Ovary (tissue), 3 donors: ENCODE data around the gene SLC12A3.

ENCODE experiments used
- CTCF ChIP-seq, 3 donors: fragments of 450-650 bp in 2 of 3; fragments of 200-600 bp in 1 of 3; IDR thresholded peaks; one replicate each; pipeline versions ENCODE4 v1.5.1 to v1.8.0; 2016 to 2022; ENCODE audit warnings: antibody characterized with exemption in 3 of 3, mild to moderate bottlenecking in 1 of 3
- POLR2A ChIP-seq: fragments of 450-650 bp; IDR thresholded peaks from one replicate; pipeline ENCODE4 v1.6.1; 2017; ENCODE audit warnings: antibody characterized with exemption, mild to moderate bottlenecking, moderate library complexity
- donor health status: DM: no; HTN: no; CAD: no.

GRCh38 chr16:56870276-56870888 lies 5.4 kb downstream of the SLC12A3 start:
- TF ChIP-seq POLR2A (no peak), CTCF (IDR thresholded peaks at IDR 0.05) (no peak)
